Epithelial cell of esophagus (primary cell): ENCODE results near the gene CLDN19.
"Not testable (repeated sequence)": the region's sequence is repeated elsewhere in the genome, so short reads cannot be mapped to it uniquely, and the experiment has no call there.

Experiments
- DNase-seq: peaks from one replicate; pipeline ENCODE4 v3.0.0; 2010; ENCODE audit warnings: low read depth
- H3K4me3 ChIP-seq: 2 replicates; pipeline ENCODE4 v1.5.1; 2011; ENCODE audit warnings: mild to moderate bottlenecking, low read length, control low read depth
- CTCF ChIP-seq: IDR thresholded peaks from 2 replicates; pipeline ENCODE4 v1.5.1; 2011; ENCODE audit warnings: low read depth, mild to moderate bottlenecking, low read length, control low read depth, inconsistent platforms; ENCODE audit not compliant: insufficient read depth; ENCODE audit errors: missing control alignments

Gene CLDN19

GRCh38 chr1:42723511-42723910, 16.5 kb downstream of the CLDN19 start:
- no peak overlapping the region for H3K4me3 ChIP-seq
- DNase-seq: peak; percentile 49
- TF ChIP-seq CTCF: no peak

- H3K4me3 ChIP-seq, DNase-seq: not testable (repeated sequence)
Measured at GRCh38 chr1:42722403-42722802, 17.6 kb downstream of the CLDN19 start.

GRCh38 chr1:42721926-42722325, 18.1 kb downstream of the CLDN19 start:
- DNase-seq: peak; percentile 21
- H3K4me3 ChIP-seq: no peak overlapping the region
- TF ChIP-seq CTCF: no peak

- no peak for TF ChIP-seq CTCF
- no peak overlapping the region for H3K4me3 ChIP-seq
- no peak for DNase-seq
Measured at GRCh38 chr1:42720868-42721267, 19.2 kb downstream of the CLDN19 start.

- not testable (repeated sequence) for DNase-seq, H3K4me3 ChIP-seq
Measured at GRCh38 chr1:42714441-42714840, 25.6 kb downstream of the CLDN19 start.

- H3K4me3 ChIP-seq: no peak overlapping the region
- no peak for DNase-seq
- TF ChIP-seq CTCF: no peak
Measured at GRCh38 chr1:42713293-42713692, 26.7 kb downstream of the CLDN19 start.

GRCh38 chr1:42712808-42713207, 27.2 kb downstream of the CLDN19 start:
- DNase-seq, H3K4me3 ChIP-seq: not testable (repeated sequence)

- no peak for DNase-seq
- no peak overlapping the region for H3K4me3 ChIP-seq
- TF ChIP-seq CTCF: no peak
Measured at GRCh38 chr1:42703888-42704464, 36.1 kb downstream of the CLDN19 start.

- DNase-seq: no peak
- TF ChIP-seq CTCF: no peak
- no peak overlapping the region for H3K4me3 ChIP-seq
Measured at GRCh38 chr1:42700006-42700405, 40.0 kb downstream of the CLDN19 start.
